ENCODE measurements around the gene C1GALT1.
"Not testable (repeated sequence)": the region's sequence is repeated elsewhere in the genome, so short reads cannot be mapped to it uniquely, and the experiment has no call there.

C1GALT1 gene

GRCh38 chr7:7237201-7237977 is 55.0 kb downstream of the C1GALT1 start:
- DNase-seq (ENCODE audit: low read depth, low spot score), result no peak

DNA sequence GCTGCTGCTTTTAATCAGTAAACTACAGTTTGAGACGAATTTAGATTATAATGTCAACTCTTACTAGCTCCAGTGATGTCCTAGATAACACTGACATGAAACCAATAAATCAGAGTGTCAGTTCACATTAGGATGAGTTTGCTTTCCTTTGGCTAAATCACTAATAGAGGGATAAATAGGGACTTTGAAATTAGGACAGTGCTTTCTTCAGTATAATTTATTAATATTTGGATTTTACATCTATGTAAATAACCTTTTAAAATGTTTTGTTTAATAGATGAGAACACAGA is 55.6 kb downstream of the C1GALT1 start:
- no peak for DNase-seq (ENCODE audit: low read depth, low spot score)

DNA sequence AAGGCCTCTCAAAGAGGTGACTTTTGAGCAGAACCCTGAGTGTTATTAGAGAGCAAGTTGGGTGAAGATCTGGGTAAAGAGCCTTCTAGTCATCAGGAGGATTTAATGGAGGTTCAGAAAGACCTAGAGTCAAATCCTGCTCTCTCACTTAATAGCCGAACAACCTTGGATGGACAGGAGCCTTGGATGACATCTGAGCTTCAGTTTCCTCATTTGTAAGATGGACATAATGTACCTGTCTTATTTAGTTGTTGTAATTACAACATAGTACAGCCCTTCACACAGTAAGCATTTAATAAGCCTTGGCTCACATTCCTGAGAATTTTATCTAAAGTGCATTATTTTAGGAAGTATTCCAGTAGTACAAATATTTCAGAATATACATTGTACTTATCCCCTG is 57.0 kb downstream of the C1GALT1 start:
- DNase-seq (ENCODE audit: low read depth, low spot score), result no peak

GRCh38 chr7:7242899-7243298 is 60.6 kb downstream of the C1GALT1 start:
- no peak for DNase-seq (ENCODE audit: low read depth, low spot score)

DNA sequence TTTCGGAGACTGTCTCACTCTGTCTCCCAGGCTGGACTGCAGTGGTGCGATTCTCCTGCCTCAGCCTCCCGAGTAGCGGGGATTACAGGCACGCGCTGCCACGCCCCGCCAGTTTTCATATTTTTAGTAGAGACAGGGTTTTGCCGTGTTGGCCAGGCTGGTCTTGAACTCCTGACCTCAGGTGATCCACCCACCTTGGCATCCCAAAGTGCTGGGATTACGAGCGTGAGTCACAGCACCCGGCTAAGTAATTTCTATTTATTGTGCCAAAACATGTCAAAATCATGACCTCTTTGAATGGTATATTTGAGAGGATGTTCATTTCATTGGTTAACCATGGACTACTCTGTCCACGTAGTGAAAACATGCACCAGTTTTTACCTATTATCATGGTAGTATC is 62.9 kb downstream of the C1GALT1 start:
- DNase-seq (ENCODE audit: low read depth, low spot score), result not testable (repeated sequence)

- DNase-seq (ENCODE audit: low read depth, low spot score), result no peak
Measured at GRCh38 chr7:7246223-7246622, 63.9 kb downstream of the C1GALT1 start.

- DNase-seq (ENCODE audit: low read depth, low spot score), result no peak
Measured at GRCh38 chr7:7247658-7248057, 65.3 kb downstream of the C1GALT1 start.

DNA sequence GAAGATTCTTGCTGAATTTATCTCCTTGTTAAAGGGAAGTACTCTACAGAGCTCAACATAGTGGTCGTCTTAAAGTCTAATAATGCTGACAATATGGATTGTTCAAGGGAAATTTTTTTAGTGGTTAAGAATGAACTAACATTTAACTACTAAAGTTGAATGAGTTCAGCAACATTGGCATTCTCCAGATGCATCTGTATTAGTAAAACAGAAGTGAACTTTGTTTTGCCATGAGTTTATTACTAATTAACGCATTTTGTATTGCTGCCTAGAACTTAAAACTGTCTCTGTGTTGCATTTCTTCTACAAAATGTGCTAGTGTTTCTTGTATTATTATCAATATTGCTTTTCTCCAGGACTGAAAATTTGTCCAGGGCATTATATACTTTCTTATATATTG is 67.5 kb downstream of the C1GALT1 start:
- no peak for DNase-seq (ENCODE audit: low read depth, low spot score)

DNA sequence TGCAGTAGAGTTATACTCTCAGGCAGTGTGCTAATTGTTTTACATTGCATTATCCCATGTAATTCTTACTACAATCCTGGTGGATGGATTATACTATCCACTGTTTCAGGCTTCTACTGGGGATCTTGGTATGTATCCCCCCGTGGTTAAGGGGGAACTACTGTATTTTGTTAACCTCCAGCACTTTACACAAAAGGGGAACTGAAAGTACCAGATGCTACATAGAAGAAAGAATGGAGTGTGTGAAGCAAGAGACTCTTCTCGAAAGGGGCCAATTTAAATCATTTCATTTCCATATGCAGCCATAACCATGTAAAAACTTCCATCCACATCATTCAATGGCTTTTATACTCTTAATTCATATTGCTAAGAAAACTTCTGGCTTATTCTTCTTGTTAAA is 69.4 kb downstream of the C1GALT1 start:
- no peak for DNase-seq (ENCODE audit: low read depth, low spot score)

- DNase-seq (ENCODE audit: low read depth, low spot score), result no peak
Measured at GRCh38 chr7:7254319-7254718, 72.0 kb downstream of the C1GALT1 start.

- no peak for DNase-seq (ENCODE audit: low read depth, low spot score)
Measured at GRCh38 chr7:7254908-7255307, 72.6 kb downstream of the C1GALT1 start.

DNA sequence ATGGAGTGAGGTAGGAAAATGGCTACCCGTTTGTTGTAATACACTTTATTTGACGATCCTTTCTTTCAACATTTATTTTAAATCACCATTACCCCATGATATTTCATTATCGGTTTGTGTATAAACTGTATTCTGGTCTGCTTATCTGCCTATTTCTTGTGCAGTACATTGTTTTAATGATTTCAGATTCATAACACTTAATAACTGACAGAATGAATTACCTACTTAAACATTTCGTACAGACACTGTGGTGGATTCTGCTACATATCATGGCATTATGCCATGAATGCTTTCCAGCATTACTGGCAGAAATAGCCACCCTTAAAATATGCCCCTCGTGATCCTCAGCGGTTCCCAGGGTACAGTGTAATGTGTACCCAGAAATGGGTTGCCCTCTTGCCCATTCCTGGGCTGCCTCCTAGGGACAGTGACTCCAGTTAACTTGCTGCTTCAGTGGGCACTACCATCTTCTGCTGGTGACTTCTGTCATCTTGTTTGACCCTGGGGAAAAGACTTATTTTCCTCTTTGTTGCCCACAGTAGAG is 74.5 kb downstream of the C1GALT1 start:
- no peak for DNase-seq (ENCODE audit: low read depth, low spot score)

DNA sequence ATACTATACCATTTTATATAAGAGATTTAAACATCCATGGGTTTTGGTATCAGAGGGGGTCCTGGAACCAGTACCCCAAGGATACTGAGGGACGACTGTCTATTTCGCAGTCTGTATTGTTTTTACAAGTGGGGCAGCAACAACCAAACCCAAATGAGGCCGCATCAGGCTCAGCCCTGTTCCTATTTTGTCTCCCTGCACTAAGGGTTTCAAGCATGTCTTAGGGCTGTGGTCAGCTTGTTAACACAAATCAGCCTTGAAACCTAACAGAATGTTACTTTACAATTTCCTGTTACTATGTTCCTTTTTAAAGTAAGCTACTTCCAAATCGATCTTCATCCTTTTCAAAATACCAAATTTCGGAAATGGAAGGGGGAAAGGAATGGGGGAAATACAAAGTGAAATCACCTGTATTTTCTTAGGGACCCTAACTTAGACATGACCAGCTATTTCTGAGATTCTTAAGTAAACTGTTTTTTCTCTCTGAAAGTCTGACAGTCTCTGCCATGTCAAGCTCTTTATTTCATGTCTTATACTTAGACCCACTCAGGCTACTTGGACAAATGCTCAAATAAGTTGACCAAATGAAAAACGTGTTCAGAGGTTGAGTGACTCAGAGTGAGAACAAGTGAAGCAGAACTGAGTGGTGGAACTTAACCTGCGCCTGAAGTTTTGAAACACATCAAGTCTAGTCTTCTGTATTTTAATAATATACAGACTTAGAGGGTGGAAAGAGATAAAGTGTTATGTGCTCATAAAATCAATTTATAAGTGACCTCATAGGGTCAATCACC is 75.8 kb downstream of the C1GALT1 start:
- no peak for DNase-seq (ENCODE audit: low read depth, low spot score)

GRCh38 chr7:7261863-7262262 is 79.5 kb downstream of the C1GALT1 start:
- DNase-seq (ENCODE audit: low read depth, low spot score), result no peak

GRCh38 chr7:7263297-7264230 is 81.2 kb downstream of the C1GALT1 start:
- DNase-seq (ENCODE audit: low read depth, low spot score), result no peak

DNA sequence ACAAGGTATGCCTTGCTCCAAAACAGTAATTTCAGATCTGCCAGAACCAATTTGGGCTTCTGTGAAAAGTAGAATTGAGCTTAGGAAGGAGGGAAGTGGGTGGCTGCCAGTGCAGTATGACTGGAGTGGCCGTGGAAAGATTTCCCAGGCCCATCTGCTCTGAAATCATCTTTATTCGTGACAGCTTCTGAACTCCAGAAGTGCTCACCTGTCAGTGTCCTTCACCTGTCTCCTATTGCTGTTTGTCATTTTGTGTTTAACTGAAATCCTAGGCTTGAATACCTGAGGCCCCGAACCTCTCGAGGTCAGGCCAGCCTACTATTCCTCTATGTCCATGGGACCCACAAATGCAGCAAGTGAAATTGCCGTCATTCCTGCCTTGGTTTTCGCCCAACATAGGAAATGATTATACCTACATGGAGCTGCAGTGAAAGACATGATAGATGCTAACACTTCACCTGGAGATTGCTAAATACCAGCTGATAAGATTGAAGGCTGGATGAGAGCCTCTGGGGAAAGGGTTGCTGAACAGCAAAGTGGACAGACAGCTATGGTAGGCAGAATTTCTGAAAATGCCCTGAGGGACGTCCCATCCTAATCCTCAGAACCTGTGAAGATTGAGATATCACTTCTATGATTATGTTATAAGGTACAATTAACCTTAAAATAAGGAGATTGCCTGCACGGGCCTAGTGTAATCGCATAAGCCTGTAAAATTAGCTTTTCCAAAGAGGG is 82.1 kb downstream of the C1GALT1 start:
- DNase-seq (ENCODE audit: low read depth, low spot score), result no peak

DNA sequence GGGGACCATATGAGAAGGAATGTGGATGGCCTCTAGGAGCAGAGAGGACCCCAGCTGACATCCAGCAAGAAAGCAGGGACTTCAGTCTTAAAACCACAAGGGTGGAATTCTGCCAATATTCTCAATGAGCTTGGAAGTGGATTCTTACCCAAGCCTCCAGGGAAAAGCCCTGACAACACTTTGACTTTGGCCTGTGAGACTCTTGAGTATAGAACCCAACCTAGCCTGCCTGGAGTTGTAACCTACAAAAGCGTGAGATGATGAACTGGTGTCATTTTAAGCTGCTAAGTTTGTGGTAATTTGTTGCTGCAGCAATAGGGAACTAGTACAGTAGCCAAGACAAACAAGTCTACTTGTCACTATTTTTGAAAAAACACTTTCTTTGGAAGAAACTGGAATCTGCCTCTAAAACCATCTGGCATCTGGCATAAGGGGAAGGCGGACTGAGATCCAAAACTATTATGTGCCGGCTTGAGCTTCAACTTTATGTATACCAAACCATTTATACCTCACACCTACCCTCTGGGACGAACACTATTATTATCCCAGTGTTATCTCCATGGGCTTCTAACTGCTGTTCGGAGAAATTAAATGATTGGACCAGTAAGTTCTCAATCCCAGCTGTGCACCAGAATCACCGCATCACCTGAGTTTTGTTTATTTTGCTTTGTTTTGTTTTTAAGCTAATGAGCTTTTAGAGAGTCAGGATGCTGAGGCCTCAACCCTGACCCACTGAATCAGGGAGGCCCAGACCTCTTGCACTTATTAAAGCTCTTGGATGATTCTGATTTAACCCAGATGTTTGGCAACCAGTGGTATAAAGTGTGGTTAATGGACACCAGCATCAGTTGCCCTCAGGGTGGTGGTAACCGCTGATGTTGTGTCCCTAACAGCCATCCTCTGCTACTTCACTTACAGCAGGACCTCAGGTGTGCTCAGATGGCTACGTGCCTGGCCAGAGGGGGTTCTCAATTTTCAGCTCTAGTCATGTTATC is 83.0 kb downstream of the C1GALT1 start:
- DNase-seq (ENCODE audit: low read depth, low spot score), result no peak

- no peak for DNase-seq (ENCODE audit: low read depth, low spot score)
Measured at GRCh38 chr7:7266257-7266881, 84.0 kb downstream of the C1GALT1 start.

- no peak for DNase-seq (ENCODE audit: low read depth, low spot score)
Measured at GRCh38 chr7:7271094-7271874, 88.9 kb downstream of the C1GALT1 start.

Measured in iPS DF 19.7 (cell line).